Coronary artery (tissue), 2 donors: Measurements from ENCODE around the gene LCP1.

Experiments
- DNase-seq: peaks from one replicate; pipeline ENCODE4 v3.0.0-alpha.2; 2017; ENCODE audit warnings: low spot score
- H3K27ac ChIP-seq, 2 donors: fragments of 200-600 bp; sonication (generic); one replicate each; pipeline ENCODE4 v1.5.1; 2016 to 2019
- H3K4me3 ChIP-seq: fragments of 200-600 bp; sonication (generic); 2 replicates; pipeline ENCODE4 v1.5.1; 2016; ENCODE audit warnings: mild to moderate bottlenecking, moderate library complexity
- TF ChIP-seq, protein P1 (sequence below): fragments of 200-600 bp; sonication (generic); IDR thresholded peaks from one replicate; pipeline ENCODE4 v1.5.1; 2019; ENCODE audit warnings: antibody characterized with exemption

LCP1 gene

DNA sequence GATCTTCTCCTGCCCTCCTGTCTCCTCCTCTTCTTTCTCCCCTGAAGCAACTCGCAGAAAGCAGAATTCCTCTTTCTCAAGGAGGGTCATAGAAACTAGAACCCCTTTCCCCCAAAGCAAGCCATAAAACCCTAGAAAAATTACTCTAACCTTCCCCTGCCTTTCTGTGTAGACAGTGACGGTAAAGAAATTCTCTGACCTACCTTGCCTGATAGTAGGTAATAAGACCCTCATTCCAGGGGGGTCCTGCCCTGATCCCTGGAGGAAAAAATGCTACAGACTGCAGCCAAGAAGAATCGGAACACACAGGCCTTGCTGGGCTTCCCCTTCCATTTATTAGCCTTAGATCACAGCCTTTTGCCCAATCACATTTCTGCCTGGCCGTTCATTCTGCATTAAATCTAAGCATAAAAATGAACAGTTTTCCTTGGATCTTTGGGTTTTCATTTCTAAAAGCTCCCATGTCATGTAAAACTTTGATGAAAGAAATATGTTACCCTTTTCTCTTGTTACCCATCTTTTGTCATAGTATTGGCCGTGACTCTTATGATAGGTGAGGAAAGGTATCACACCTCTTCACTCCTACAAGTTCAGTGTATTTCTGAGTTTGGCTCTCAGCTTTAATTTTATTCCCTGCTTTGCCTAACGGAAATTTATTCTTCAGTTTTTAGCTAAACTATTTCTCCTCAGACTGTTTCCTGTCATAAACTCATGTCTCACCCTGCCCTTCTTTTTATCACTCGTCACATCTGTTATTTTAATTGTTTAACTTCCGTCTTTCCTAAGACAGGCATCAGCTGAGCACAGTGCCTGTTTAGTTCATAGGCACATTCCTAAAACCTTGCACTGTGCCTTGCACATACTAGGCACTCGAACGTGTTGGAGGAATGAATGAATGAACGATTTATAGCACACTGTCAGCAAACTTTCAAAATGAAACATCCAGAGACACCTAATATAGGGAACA lies 56.7 kb downstream of the LCP1 start:
- TF ChIP-seq, protein P1, sequence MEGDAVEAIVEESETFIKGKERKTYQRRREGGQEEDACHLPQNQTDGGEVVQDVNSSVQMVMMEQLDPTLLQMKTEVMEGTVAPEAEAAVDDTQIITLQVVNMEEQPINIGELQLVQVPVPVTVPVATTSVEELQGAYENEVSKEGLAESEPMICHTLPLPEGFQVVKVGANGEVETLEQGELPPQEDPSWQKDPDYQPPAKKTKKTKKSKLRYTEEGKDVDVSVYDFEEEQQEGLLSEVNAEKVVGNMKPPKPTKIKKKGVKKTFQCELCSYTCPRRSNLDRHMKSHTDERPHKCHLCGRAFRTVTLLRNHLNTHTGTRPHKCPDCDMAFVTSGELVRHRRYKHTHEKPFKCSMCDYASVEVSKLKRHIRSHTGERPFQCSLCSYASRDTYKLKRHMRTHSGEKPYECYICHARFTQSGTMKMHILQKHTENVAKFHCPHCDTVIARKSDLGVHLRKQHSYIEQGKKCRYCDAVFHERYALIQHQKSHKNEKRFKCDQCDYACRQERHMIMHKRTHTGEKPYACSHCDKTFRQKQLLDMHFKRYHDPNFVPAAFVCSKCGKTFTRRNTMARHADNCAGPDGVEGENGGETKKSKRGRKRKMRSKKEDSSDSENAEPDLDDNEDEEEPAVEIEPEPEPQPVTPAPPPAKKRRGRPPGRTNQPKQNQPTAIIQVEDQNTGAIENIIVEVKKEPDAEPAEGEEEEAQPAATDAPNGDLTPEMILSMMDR, result no peak
- no peak for DNase-seq
- Histone ChIP-seq H3K4me3 (no peak overlapping the region), H3K27ac (no peak overlapping the region)

DNA sequence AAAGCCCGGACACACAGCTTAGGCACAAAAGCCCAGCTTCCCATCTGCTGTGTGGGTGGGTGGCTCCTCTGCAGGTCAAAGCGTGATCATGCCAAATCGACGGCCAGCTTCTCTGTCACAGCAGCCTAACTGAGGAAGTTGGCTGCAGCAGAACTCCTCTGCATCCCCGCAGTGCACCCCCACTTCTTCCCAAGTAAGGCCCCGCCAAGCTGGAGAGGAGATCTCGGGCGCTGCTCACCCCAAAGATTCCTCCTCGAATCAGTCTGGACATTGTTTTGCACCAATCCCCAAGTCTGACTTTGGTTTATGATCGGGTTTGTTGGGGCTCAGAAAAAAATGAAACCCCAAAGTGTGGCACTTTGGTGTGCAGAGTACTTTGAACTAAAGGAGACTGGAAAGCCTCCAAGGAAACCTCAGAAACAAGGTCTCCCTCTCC lies 57.4 kb downstream of the LCP1 start:
- DNase-seq, result no peak
- Histone ChIP-seq H3K4me3 (no peak overlapping the region), H3K27ac (no peak overlapping the region)
- TF ChIP-seq, protein P1, result no peak

DNA sequence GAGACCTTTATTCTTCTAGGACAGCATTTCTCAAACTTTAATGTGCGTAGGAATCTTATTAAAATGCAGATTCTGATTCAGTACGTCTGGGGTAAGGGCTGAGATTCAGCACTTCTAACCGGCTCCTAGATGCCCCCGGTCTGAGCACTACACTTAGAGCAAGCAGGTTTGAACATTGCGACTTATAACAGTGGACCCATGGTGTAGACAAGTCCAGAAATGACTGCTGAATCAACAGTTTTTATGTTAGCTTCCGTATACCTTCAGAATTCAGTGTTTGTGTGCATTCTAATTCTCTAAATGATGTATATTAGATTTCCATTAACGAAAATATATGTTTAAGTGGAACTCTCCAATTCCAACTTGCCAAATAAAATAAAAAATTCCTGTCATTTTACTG lies 59.7 kb downstream of the LCP1 start:
- H3K27ac ChIP-seq, result no peak overlapping the region
- DNase-seq, result no peak
- H3K4me3 ChIP-seq, result no peak overlapping the region
- TF ChIP-seq, protein P1, result no peak

DNA sequence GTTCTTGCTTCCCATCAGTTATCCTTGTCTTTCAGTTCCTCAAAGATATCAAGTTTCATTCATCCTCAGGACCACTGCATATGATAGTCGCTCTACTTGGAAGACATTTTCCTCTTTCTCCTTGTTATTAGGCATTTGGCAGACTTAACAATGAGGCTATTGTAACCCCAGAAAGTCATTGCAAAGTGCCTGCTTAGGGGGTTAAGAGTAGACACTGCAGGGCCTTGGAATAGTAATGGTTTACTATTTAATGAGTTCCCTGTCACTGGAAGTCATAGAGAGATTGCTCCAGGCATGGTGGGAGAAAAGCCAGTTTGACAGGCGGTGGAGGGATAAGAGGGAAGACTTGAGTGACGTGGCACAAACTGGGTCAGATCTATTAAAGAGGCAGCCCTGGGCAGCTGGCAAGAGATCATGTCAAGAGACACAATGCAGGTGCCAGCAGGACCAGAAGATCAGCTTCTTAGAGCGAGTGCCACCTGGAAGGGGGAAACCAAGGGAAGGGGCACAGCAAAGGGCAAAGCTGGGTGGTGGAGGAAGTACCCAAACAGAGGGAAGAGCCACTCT lies 60.3 kb downstream of the LCP1 start:
- H3K4me3 ChIP-seq, result no peak overlapping the region

DNA sequence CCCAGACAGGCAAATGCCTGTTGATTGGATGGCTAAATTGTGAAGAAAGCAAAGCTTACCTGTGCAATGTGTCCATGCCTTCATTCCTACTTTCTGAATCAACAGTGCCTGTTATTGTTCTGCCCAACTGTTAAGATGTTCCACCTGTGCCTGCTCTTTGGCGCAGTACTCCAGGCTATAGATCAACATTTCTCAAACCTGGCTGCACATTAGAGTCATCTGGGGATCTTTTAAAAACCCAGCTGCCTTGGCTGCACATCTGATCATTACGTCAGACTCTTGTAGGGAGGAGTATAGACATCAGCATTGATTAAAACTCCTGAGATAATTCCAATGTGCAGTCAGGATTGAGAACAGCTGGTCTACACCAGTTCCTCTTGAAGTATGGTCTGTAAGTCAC lies 60.9 kb downstream of the LCP1 start:
- H3K27ac ChIP-seq, result no peak overlapping the region
- no peak overlapping the region for H3K4me3 ChIP-seq
- TF ChIP-seq, protein P1, result no peak
- DNase-seq, result no peak

More for the DNA sequence above, 60.3 kb downstream of the LCP1 start:
- TF ChIP-seq, protein P1, result no peak
- DNase-seq, result no peak
- no peak overlapping the region for H3K27ac ChIP-seq

DNA sequence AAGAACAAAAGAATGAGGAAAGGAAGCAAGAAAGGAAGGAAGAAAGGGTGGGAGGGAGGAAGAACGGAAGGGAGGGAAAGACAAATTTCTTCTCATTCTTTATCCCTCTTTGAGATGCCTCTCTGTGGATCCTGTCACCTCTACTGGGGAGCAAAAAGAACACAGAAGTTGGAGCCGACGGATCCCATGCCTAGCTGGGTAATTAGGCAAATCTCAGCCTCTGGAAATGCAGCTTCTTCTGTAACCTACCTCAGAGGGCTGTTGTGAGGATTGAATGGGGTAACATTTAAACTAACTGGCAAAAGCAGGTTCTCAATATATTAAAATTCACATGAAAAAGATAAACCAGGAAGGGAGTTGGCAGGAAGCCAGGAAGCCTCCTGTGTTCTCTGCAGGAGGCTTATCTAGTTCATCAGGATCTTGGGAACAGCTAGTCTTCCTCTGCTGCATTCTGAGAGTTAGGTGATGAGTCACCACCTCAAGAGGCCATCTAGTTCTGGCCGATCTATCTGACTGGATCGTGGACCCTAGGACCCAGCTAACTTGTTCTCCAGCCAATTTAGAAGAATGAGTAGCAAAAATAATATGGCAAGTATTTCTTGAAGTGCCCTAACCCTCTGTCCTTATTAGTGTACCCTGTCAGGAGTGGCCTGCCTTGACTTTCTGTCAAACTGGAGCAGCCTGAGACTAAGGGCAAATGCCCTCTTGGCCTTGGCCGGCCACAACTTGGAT lies 61.9 kb downstream of the LCP1 start:
- TF ChIP-seq, protein P1, result no peak
- no peak overlapping the region for H3K27ac ChIP-seq
- H3K4me3 ChIP-seq, result no peak overlapping the region
- no peak for DNase-seq
